IMR-90 (cell line): Measurements from ENCODE around the gene ZNHIT1.

Experiments
- BHLHE40 ChIP-seq: fragments of 150-350 bp; IDR thresholded peaks from 2 replicates; pipeline ENCODE4 v1.6.1; 2016; ENCODE audit warnings: mild to moderate bottlenecking, low read depth, low read length
- CEBPB ChIP-seq: IDR thresholded peaks from 2 replicates; pipeline ENCODE4 v1.6.1; 2012; ENCODE audit warnings: low read depth, low read length, improper control_type of control experiment
- CHD1 ChIP-seq: IDR thresholded peaks from 2 replicates; pipeline ENCODE4 v1.6.1; 2012; ENCODE audit warnings: low read depth, low read length, improper control_type of control experiment
- FOS ChIP-seq: fragments of 150-350 bp; IDR thresholded peaks from 2 replicates; pipeline ENCODE4 v1.6.1; 2016; ENCODE audit warnings: low read depth, low read length
- MAZ ChIP-seq: IDR thresholded peaks from 2 replicates; pipeline ENCODE4 v1.6.1; 2012; ENCODE audit warnings: low read depth, mild to moderate bottlenecking, low read length, improper control_type of control experiment, moderate library complexity, borderline replicate concordance
- MXI1 ChIP-seq: IDR thresholded peaks from 2 replicates; pipeline ENCODE4 v1.6.1; 2012; ENCODE audit warnings: low read depth, mild to moderate bottlenecking, low read length, moderate library complexity, borderline replicate concordance
- NFE2L2 ChIP-seq: fragments of 150-350 bp; IDR thresholded peaks from 2 replicates; pipeline ENCODE4 v1.6.1; 2016; ENCODE audit warnings: low read depth, mild to moderate bottlenecking, low read length
- POLR2A ChIP-seq: IDR thresholded peaks from 2 replicates; pipeline ENCODE4 v1.6.1; 2012; ENCODE audit warnings: mild to moderate bottlenecking, low read depth, low read length
- RAD21 ChIP-seq: IDR thresholded peaks from 2 replicates; pipeline ENCODE4 v1.6.1; 2012; ENCODE audit warnings: low read length, improper control_type of control experiment
- RCOR1 ChIP-seq: IDR thresholded peaks from 2 replicates; pipeline ENCODE4 v1.6.1; 2012; ENCODE audit warnings: mild to moderate bottlenecking, low read length, improper control_type of control experiment; ENCODE audit not compliant: insufficient replicate concordance
- RFX5 ChIP-seq: IDR thresholded peaks from 2 replicates; pipeline ENCODE4 v1.8.0; 2012; ENCODE audit warnings: low read depth, mild to moderate bottlenecking, low read length, moderate library complexity
- SMC3 ChIP-seq: fragments of 150-350 bp; IDR thresholded peaks from 2 replicates; pipeline ENCODE4 v1.6.1; 2016; ENCODE audit warnings: low read depth, mild to moderate bottlenecking, antibody characterized with exemption, low read length, moderate library complexity
- USF2 ChIP-seq: fragments of 150-350 bp; IDR thresholded peaks from 2 replicates; pipeline ENCODE4 v1.6.1; 2017; ENCODE audit warnings: mild to moderate bottlenecking, antibody characterized with exemption, low read length, low read depth
- TF ChIP-seq, protein P1 (sequence below): conservative IDR thresholded peaks from 2 replicates; pipeline ENCODE4 v1.5.1; 2012; ENCODE audit warnings: mild to moderate bottlenecking, low read depth, low read length, improper control_type of control experiment

DNA sequence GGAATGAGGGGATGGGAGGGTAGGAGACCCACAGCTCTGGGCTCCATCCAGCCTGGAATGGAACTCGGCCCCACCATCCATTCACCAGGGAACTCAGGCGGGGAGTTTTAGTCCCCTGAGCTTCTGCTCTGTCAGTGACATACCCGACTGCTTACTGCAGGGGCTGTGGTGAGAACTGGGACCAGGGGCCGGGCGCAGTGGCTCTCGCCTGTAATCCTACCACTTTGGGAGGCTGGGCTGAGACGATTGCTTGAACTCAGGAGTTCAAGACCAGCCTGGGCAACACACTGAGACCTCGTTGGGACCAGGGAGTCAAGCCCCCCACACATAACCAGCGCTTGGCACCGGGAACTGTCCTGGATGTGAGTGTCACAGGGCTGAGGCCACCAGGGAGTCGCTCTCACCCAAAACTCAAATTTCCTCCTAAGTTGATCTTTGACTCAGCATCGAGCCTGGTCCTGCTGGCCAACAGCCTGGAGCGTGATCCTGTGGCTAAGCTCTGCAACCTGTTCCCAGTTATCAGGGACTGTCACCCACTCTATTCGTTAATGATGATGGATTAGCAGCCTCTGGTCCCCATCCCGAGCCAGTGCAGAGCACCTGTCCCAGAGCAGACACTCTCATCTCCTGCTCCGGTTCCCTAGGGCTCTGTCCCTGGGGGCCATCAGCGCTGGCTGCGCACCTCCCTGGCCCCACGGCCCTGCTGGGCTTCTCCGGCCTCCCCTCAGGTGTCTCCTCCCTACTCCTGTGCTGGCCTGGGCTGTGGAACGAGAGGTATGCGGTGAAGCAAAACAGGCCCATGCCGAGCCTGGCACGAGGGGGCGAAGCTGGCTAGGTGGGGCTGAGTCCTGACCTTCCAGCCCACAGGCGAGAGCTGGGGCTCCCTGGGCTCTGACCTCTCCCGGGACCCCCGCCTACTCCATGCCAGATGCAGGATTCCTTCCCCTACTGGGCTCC is 20.5 kb downstream of the ZNHIT1 start:
- TF ChIP-seq POLR2A, result no peak
- TF ChIP-seq, protein P1, sequence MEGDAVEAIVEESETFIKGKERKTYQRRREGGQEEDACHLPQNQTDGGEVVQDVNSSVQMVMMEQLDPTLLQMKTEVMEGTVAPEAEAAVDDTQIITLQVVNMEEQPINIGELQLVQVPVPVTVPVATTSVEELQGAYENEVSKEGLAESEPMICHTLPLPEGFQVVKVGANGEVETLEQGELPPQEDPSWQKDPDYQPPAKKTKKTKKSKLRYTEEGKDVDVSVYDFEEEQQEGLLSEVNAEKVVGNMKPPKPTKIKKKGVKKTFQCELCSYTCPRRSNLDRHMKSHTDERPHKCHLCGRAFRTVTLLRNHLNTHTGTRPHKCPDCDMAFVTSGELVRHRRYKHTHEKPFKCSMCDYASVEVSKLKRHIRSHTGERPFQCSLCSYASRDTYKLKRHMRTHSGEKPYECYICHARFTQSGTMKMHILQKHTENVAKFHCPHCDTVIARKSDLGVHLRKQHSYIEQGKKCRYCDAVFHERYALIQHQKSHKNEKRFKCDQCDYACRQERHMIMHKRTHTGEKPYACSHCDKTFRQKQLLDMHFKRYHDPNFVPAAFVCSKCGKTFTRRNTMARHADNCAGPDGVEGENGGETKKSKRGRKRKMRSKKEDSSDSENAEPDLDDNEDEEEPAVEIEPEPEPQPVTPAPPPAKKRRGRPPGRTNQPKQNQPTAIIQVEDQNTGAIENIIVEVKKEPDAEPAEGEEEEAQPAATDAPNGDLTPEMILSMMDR, result no peak
- TF ChIP-seq USF2, result no peak
- TF ChIP-seq BHLHE40, result no peak
- no peak for TF ChIP-seq FOS
- no peak for TF ChIP-seq SMC3
- TF ChIP-seq RAD21, result no peak
- TF ChIP-seq CHD1, result no peak
- no peak for TF ChIP-seq RCOR1
- no peak for TF ChIP-seq RFX5
- no peak for TF ChIP-seq NFE2L2
- TF ChIP-seq MAZ, result no peak
- TF ChIP-seq MXI1, result no peak
- no peak for TF ChIP-seq CEBPB
